GM12891 (cell line): ENCODE data around the gene NOX5.

Source experiments
- PAX5 ChIP-seq: IDR thresholded peaks from 2 replicates; pipeline ENCODE4 v1.6.1; 2011; ENCODE audit warnings: low read length, moderate library complexity, mild to moderate bottlenecking; ENCODE audit not compliant: insufficient read depth, severe bottlenecking
- POLR2A ChIP-seq: IDR thresholded peaks from 2 replicates; pipeline ENCODE4 v1.6.1; 2011; ENCODE audit warnings: low read depth, low read length, control low read depth
- POLR2AphosphoS5 ChIP-seq: IDR thresholded peaks from 2 replicates; pipeline ENCODE4 v1.6.1; 2011; ENCODE audit warnings: low read depth, low read length, control low read depth
- POU2F2 ChIP-seq: IDR thresholded peaks from 2 replicates; pipeline ENCODE4 v1.6.1; 2011; ENCODE audit warnings: low read depth, mild to moderate bottlenecking, control low read depth, low read length, moderate library complexity
- TAF1 ChIP-seq: IDR thresholded peaks from 2 replicates; pipeline ENCODE4 v1.6.1; 2011; ENCODE audit warnings: low read depth, low read length, control low read depth

- TF ChIP-seq POLR2AphosphoS5, result no peak
- no peak for TF ChIP-seq TAF1
- no peak for TF ChIP-seq POLR2A
- TF ChIP-seq PAX5, result no peak
- no peak for TF ChIP-seq POU2F2
Observed at GRCh38 chr15:69070396-69070795, 55.9 kb downstream of the NOX5 start.
